VCaP (cell line): ENCODE results near the gene PPP2R2C.

Experiments
- H3K27ac ChIP-seq: fragments of 450-650 bp; 2 replicates; pipeline ENCODE4 v1.5.1; 2017
- CTCF ChIP-seq: fragments of 450-650 bp; conservative IDR thresholded peaks from 2 replicates; pipeline ENCODE4 v1.5.1; 2017; ENCODE audit warnings: mild to moderate bottlenecking, moderate library complexity

The PPP2R2C gene

GRCh38 chr4:6292376-6293096, 179.9 kb downstream of the PPP2R2C start:
- no peak for TF ChIP-seq CTCF
- no peak overlapping the region for H3K27ac ChIP-seq

GRCh38 chr4:6291784-6292297, 180.6 kb downstream of the PPP2R2C start:
- TF ChIP-seq CTCF: no peak
- no peak overlapping the region for H3K27ac ChIP-seq

GRCh38 chr4:6290769-6291547, 181.5 kb downstream of the PPP2R2C start:
- no peak for TF ChIP-seq CTCF

GRCh38 chr4:6290256-6290655, 182.2 kb downstream of the PPP2R2C start:
- no peak for TF ChIP-seq CTCF

More at GRCh38 chr4:6290769-6291547, 181.5 kb downstream of the PPP2R2C start:
- no peak overlapping the region for H3K27ac ChIP-seq

GRCh38 chr4:6288871-6289270, 183.5 kb downstream of the PPP2R2C start:
- H3K27ac ChIP-seq: no peak overlapping the region
- TF ChIP-seq CTCF: no peak

More at GRCh38 chr4:6290256-6290655, 182.2 kb downstream of the PPP2R2C start:
- no peak overlapping the region for H3K27ac ChIP-seq

- H3K27ac ChIP-seq: no peak overlapping the region
- no peak for TF ChIP-seq CTCF
Observed at GRCh38 chr4:6288342-6288741, 184.1 kb downstream of the PPP2R2C start.

- no peak overlapping the region for H3K27ac ChIP-seq
- no peak for TF ChIP-seq CTCF
Observed at GRCh38 chr4:6287017-6287788, 185.2 kb downstream of the PPP2R2C start.
